GM19238 (cell line): ENCODE results near the gene CDR2L.
"Not testable (repeated sequence)": the region's sequence is repeated elsewhere in the genome, so short reads cannot be mapped to it uniquely, and the experiment has no call there.

Experiments
- DNase-seq: peaks from one replicate; pipeline ENCODE4 v3.0.0; 2011; ENCODE audit warnings: low spot score; ENCODE audit not compliant: insufficient read length

Gene CDR2L

GRCh38 chr17:75009139-75009724, 21.8 kb downstream of the CDR2L start:
- DNase-seq = no peak

- DNase-seq = no peak
These were observed 23.4 kb downstream of the CDR2L start for GRCh38 chr17:75010683-75011400.

- no peak for DNase-seq
These were observed 24.1 kb downstream of the CDR2L start for GRCh38 chr17:75011401-75012095.

- DNase-seq = no peak
These were observed 24.6 kb downstream of the CDR2L start for GRCh38 chr17:75012096-75012345.

- peak; percentile 94 for DNase-seq
These were observed 25.1 kb downstream of the CDR2L start, which contains the start of gene MRPL58 for GRCh38 chr17:75012346-75013091. MRPL58 (plus strand) TSS chr17:75012670; CDS start chr17:75012687, 17 bp downstream.

GRCh38 chr17:75013092-75013559, 25.7 kb downstream of the CDR2L start:
- DNase-seq = no peak

- no peak for DNase-seq
These were observed 31.7 kb downstream of the CDR2L start for GRCh38 chr17:75019146-75019545.

GRCh38 chr17:75019710-75020109, 32.3 kb downstream of the CDR2L start:
- no peak for DNase-seq

- DNase-seq = no peak
These were observed 33.1 kb downstream of the CDR2L start for GRCh38 chr17:75020331-75021110.

GRCh38 chr17:75024686-75025397, 37.4 kb downstream of the CDR2L start:
- DNase-seq = no peak

- DNase-seq = not testable (repeated sequence)
These were observed 37.9 kb downstream of the CDR2L start for GRCh38 chr17:75025398-75025734.

GRCh38 chr17:75026650-75027049, 39.2 kb downstream of the CDR2L start:
- DNase-seq = not testable (repeated sequence)

- no peak for DNase-seq
These were observed 42.7 kb downstream of the CDR2L start for GRCh38 chr17:75030161-75030560.

- DNase-seq = no peak
These were observed 44.7 kb downstream of the CDR2L start for GRCh38 chr17:75031972-75032719.

- no peak for DNase-seq
These were observed 45.4 kb downstream of the CDR2L start for GRCh38 chr17:75032720-75033280.

- DNase-seq = peak; percentile 57
These were observed 46.2 kb downstream of the CDR2L start for GRCh38 chr17:75033346-75034235.

- DNase-seq = peak; percentile 70
These were observed 46.9 kb downstream of the CDR2L start for GRCh38 chr17:75034236-75034908.
